Activated CD8-positive, alpha-beta memory T cell treated with anti-CD3 and anti-CD28 coated beads, Interleukin-2, amount 50 U/mL, for 1 hour (primary cell): ENCODE measurements around the gene SETDB1.
A peak's percentile ranks its signal among the peaks of the same experiment; 100 is the strongest.

ENCODE experiments used
- DNase-seq: peaks from one replicate; pipeline ENCODE4 v3.0.0-alpha.2; 2020; ENCODE audit errors: extremely low read depth

Gene SETDB1

DNA sequence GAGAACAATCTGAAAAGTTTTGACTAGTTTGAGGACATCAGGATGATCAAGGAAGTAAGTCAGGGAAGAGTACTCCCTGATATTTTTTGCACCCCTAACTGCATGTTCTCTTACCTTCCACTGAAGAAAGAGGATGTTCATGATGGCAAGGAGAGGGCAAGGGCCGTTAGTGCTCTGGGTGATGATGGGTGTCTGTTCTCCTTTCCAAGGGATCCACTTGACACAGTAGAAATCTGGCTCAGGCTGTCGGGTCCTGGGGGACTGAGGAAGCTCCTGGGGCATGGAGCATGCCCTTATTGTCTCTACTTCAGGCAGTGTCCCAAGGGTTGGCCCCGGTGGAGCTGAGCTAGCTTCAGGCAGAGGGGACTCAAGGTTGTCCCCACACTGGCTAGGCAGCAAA, 75.9 kb downstream of the SETDB1 start:
- DNase-seq = no peak

DNA sequence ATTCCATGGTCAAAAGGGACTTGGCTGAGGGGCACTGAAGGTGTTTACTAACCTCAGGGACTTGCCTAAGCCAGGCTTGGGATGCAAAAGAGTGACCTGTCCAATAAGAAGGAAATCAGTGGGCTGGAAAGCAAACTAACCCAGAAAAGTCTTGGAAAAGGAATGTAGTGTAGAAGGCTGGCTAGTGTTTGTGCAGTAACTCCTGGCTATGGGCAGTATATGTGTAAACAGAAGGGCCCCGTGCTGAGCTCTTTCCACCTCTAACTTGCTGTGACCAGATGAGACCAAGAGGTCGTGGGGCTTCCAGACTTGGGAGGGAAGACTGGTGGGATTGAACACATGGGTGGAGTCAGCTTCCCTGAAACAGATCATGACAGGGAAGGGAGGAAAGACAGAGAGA, 76.4 kb downstream of the SETDB1 start:
- no peak for DNase-seq

DNA sequence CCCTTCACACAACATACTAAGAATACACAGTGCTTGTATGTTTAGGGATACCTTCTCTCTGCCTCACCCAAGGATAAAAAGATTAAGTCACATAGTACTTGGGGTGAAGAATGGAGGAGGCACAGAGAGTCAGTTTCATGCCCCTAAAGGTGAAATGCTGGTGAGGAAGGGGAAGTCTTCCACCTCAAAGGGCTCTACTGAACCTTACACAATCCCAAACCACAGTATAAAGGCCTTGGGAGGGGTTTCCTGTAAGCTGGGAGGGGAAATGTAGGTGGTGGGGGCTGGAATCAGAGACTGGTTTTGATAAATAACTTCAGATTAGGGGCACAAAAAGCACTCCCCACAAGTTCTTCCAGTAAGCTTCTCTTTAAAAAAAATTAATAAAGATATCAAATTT, 77.0 kb downstream of the SETDB1 start:
- no peak for DNase-seq

DNA sequence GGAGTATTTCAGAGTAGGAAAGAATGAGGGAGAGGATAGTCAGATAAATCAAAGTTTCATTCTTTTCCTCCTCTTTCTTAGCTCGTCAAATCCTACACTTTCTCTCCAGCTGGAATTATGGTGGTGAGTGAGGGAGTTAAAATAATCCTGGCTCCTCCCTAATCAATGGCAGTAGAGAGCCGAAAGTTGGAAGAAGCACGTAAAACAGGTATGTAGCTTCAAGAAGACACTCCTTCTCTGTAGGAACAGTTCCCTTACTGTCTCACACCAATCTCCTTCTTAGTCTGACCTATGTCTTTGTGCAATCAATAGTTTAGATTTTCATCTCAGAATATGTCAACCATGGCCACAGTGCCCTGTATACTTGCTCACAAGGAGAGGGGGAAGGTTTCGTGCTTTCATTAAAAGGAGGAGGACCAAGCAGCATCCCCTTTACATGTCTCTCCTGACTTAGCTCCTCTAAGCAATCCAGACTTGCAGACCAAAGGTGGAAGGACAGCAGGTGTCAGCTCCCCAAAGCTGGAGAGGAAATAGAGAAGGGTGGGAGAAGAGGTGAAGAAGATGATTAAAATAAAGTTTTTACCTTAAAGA, 79.7 kb downstream of the SETDB1 start:
- DNase-seq = no peak

DNA sequence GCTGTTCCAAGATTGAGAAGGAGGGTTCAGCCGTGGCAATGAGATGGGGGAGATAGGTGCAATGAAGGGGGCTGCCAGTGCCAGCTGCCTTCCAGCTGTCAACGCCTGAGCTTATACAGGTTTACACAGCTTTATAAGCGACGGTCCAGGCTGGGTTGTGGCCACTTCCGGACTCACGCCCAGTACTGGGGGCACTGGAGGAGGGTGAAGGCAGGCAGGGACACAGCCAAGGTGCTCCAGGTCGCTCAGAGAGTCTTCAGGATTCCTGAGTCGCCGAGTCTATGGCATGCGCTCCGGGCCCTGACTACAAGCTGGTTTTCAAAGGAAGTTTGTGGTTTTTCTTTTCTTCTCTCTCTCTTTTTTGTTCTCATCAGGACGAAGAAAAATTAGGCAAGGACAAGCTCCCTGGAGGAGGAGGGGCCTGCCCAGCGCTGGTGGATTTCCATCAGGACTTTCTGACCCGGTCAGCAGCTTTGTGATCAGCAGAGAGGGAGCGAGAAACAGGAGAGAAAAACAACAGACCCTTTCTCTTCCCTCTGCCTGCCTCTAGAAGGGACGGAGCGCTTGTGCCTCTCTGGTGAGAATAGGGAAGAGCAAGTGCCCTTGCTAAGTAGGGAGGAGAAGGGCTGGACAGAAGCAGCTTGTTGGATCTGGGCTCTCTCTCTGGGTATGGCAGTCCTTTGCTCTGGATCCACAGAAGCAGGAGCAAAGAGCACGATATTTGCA, 80.3 kb downstream of the SETDB1 start, which contains the start of gene MINDY1:
Gene MINDY1, minus strand, starts transcription at position 576 of the 726 bp plus-strand sequence. CDS start 4,285 bp downstream, outside the sequence.
- DNase-seq = no peak

DNA sequence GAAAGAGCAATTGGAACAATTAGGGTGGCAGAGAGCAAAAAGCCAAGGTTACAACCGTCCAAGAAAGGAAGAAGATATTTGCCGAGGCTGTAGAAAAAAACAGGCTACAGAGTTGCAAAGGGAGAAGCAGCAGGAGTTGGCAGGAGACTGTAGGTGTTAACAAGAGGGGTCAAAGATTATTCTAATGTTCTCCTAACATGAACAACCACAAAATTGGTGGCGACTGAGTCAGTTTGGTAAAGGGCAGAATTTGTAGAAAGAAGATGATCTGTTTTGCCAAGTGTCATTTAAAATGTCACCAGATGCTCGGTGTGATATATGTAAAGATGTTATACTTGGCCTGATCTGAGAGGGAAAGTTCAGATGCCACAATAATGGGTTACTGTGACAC, 81.7 kb downstream of the SETDB1 start:
- no peak for DNase-seq

DNA sequence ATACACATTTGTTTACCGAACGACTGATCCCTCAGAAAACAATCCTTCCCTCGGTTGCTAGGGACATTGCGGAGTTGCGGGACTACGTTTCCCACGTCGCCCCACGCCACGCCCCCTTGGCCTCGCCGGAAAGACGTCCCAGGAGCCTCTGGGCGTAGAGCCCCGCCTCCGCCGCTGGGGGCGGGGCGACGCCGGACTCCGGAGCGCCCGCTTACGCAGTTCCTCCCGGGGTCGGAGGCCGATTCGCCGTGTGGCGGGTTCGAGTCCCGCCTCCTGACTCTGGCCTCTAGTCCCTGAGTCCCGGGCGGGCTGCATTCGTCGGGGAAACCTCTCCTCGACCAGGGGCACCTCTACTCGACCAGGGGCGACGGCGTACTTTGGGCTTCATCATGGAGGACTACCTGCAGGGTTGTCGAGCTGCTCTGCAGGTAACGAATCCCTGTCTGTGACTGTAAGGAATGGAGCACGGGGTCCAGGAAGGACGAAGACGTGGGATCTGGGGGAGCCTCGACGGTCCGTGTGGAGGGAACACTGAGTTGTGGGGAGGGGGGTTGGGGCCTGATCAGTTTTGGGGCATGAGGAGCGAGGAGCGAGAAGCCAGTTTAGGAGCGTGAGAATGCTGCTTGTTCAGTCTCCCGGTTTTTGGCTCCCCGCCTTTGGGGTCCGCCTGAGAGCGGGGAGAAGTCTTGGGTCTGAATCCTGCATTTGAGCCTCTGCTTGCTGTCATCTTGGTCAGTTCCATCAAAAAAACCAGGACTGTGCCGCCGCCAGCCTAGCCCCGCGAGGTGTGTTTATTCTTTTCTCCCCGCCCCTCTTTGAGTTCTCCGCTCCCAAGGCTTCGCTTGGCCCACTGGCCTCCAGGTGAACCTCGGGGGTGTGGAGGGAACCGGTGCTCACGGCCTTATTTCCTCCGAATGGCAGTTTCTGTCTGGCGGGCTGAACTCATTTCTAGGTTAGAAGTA, 82.4 kb downstream of the SETDB1 start, which contains the start of gene PRUNE1:
Gene PRUNE1, plus strand, starts transcription at position 206 of the 962 bp plus-strand sequence. Its CDS starts 184 bp downstream, at position 390.
- DNase-seq = peak; percentile 95

DNA sequence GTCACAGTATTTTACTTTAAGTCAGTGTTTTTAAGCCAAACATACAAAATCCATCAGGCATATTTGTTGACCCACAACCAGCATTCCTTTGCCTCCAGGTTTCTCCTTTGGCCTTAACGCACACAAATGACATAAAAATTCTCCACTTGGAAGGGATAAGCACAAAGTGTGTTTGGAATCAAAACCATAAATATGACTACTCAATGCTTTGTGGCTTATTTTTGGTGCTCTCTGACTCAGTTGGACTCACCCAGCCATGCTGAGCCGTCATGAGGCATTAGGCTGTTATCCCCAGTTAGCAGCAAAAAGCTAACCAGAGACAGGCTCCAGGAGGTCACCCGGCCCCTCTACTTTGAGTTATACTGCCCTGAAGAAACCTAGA, 83.0 kb downstream of the SETDB1 start:
- no peak for DNase-seq

DNA sequence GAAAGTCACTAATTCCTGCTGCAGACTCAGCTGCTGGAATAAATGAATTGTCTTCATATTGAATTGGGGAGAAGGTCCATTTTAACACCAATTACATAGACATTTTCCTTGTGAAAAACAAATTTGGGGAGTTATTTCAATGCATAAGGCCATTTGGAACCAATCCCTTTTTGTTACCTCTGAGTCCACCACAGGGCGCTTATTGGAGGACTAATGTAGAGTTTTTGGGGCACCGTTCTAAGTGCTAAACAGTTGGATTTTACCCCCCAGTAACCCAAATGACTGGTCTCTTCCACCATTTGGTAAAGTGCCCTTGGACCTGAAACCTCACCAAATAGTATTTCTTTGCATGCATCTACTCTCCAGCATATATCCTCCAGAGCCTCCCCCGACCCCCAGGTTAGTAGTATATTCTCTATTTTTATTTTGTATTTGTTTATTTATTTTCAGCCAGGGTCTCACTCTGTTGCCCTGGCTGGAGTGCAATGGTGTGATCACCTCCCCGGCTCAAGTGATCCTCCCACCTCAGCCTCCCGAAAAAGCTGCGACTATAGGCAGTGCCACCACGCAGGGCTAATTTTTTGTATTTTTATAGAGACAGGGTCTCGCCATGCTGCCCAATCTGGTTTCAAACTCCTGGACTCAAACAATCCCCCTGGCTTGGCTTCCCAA, 83.6 kb downstream of the SETDB1 start:
- no peak for DNase-seq

DNA sequence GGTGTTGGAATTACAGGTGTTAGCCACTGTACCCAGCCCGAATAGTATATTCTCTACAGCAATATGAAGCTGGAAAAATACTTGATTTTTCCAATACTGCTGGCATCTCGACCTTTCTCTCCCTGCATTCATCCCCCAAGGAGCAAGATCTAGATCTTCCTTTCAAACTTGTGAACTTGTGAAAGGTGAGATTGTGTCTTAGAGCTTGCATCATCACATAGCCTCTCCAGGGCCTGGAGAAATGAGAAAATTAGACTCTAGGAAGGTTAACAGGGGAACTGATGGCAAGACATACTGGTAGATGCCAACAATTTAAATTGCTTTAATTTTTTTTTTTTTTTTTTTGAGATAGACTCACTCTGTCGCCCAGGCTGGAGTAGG, 84.2 kb downstream of the SETDB1 start:
- DNase-seq = no peak

DNA sequence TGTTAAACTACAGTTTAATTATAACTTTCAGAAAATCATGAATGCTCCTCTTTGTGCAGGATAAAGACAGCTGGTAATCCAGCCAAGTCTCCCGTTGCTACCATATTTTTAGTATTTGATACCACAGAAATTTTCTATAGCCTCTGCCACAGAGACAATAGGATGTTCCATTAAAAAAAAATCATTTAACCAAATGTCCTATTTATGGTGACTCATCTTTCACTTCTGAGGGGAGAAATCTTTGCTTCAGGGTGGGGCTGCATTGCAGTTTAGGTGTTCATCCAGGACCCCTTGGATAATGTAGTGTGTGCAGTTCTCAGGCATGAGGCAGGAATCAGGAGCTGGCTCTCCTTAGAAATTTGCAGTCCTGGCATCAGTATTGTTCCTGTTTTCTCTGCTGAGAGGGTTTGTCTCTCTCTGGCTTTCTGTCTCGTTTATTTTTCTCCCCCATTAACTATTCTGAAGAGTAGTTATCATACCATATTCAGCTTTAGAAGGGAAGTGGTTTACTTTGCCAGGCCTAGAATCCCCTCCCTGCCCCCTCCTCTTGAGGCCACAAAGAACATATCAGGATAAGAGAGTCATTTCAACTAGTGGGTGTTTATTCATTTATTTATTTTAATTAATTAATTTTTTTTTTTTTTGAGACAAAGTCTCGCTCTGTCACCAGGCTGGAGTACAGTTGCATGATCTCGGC, 85.1 kb downstream of the SETDB1 start:
- DNase-seq = no peak

DNA sequence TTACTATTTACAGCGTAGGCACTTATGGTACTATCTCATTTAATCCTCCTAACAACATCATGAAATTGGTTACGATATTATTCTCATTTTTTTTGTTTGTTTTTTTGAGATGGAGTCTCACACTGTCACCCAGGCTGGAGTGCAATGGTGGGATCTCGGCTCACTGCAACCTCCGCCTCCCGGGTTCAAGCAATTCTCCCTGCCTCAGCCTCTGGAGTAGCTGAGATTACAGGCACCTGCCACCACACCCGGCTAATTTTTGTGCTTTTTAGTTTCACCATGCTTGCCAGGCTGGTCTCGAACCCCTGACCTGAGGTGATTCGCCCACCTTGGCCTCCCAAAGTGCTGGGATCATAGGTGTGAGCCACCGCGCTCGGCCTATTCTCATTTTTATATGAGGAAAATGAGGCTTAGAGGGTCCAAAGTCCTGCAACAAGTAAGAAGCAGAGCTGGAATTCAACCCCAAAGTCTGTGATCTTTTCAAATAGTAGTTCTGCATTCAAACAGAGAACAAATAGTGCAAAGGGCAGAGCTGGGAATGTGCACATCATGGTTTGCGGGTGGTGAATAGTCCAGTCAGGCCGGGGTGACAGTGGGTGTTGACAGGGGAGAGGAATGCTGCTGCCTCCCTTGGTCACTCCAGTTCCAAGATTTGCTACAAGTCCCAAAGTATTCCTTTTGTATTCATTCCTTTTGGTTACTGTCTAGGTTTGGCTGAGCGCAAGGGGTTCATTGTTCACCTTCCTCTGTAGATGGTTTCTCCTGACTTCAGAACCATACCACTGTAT, 86.7 kb downstream of the SETDB1 start:
- no peak for DNase-seq

DNA sequence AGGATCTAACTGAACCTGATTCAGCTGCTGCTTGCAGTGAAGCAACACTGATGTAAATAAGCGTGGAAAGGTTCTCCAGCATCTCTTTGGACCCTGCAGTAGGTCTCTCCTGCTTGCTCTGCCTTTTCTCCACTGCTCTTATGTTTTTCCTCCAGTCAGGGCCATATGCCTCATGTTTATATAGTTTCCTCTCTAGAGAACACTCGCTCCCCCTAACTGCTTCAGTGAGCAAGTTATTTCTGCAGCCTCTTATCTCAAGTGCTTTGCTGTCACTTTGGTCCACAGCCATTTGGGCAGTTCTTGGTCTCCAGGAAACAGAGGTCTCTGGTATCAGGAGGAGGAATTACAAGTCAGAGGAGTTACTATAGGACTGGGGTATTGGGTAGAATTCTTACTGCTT, 87.4 kb downstream of the SETDB1 start:
- no peak for DNase-seq
